Bronchial epithelial cell (primary cell): ENCODE results near the gene CHRD. TPM values are rescaled to one million over a fixed set of nuclear protein-coding genes. Genes with fewer than 3 reads are reported as not detected.

ENCODE experiments used
- DNase-seq: peaks from one replicate; pipeline ENCODE4 v3.0.0-alpha.2; 2010; ENCODE audit warnings: low read depth
- FAIRE-seq: peaks from 2 replicates; lab custom pipeline; 2011; peaks lifted over from hg19 to GRCh38; lab: Jason Lieb, UNC
- H3K27me3 ChIP-seq: 2 replicates; pipeline ENCODE4 v1.5.1; 2011; ENCODE audit warnings: low read length; ENCODE audit not compliant: control insufficient read depth, insufficient read depth
- H3K36me3 ChIP-seq: 2 replicates; pipeline ENCODE4 v1.5.1; 2011; ENCODE audit warnings: low read length; ENCODE audit not compliant: control insufficient read depth, insufficient read depth
- H3K4me3 ChIP-seq: 2 replicates; pipeline ENCODE4 v1.5.1; 2011; ENCODE audit warnings: mild to moderate bottlenecking, low read depth, low read length, control low read depth
- total RNA-seq: library from RNA; depleted of rRNA; stranded (reverse); fragments of >200 nt; gene quantifications from 2 replicates; pipeline ENCODE4 v1.2.1, GENCODE V29; 2014
- TF ChIP-seq, protein P1 (sequence below): IDR thresholded peaks from 2 replicates; pipeline ENCODE4 v1.5.1; 2011; ENCODE audit warnings: mild to moderate bottlenecking, moderate library complexity, low read length, control low read depth, inconsistent platforms; ENCODE audit not compliant: insufficient read depth, severe bottlenecking

CHRD gene
- total RNA-seq, 1 donor from 2014 or later, result not detected

DNA sequence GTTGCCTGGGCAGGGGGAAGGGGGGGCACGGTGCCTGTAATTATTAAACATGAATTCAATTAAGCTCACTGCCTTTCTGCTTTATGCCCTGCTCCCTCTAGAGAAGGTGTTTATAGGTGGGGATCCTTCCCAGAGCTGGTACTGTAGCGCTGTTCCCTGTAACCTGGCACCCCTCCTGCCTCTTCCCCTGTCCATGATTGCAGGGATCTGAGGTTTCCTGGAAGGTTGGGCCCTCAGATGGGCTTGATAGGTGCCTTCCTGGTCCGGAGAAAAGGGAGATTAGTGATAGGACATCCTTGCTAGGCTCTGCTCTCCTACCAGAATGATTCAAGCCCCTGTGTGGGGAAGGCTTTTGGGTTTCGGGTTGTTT is 44.6 kb upstream of the CHRD start:
- Histone ChIP-seq H3K36me3 (peaks cover 20% of the 10 kb centered on the region), H3K27me3 (no peaks in the 10 kb centered on the region), H3K4me3 (peak overlapping the region; percentile 75)
- TF ChIP-seq, protein P1, sequence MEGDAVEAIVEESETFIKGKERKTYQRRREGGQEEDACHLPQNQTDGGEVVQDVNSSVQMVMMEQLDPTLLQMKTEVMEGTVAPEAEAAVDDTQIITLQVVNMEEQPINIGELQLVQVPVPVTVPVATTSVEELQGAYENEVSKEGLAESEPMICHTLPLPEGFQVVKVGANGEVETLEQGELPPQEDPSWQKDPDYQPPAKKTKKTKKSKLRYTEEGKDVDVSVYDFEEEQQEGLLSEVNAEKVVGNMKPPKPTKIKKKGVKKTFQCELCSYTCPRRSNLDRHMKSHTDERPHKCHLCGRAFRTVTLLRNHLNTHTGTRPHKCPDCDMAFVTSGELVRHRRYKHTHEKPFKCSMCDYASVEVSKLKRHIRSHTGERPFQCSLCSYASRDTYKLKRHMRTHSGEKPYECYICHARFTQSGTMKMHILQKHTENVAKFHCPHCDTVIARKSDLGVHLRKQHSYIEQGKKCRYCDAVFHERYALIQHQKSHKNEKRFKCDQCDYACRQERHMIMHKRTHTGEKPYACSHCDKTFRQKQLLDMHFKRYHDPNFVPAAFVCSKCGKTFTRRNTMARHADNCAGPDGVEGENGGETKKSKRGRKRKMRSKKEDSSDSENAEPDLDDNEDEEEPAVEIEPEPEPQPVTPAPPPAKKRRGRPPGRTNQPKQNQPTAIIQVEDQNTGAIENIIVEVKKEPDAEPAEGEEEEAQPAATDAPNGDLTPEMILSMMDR, result no peak
- FAIRE-seq, result no peak
- DNase-seq, result no peak

DNA sequence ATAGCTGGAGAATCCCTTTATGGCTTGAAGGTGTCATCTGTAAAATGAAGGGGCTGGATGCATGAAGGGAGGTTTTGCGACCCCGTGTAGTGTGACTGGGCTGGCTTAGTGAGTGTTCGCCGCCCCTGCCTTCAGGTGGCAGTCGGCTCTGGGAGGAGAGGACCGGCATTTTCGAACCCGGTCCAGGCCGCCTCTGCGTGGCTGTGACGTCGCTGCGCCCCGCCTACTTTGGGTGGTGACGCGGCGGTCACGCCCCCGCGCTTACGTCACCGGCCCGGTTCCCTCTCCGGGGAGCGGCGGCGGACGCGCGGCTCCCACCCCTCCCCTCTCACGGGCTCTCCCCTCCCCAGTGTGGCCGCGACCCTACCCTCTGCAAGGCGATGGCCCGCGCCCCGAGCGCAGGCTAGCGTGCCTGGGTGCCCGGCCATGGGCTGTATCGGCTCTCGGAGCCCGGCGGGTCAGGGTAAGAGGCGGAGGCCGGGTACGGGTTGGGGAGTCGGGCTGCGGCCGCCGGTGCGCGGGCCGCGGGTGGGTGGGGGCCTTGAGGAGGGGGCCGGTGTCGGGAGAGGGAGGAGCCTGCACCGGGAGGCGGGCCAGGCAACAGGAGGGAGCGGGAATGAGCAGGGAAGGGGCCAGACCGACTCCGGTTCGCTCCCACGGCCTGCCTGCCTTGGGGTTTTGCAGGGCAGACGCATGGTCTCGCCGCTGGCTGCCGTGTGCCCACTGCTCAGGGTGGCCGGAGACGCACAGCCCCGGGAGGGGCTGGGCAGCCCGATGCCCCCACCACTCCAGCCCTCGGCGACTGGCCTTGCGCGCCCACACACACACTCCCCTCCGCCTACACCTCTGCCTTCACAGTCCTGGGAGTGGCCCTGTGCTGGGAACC is 44.0 kb upstream of the CHRD start:
- Histone ChIP-seq H3K27me3 (no peaks in the 10 kb centered on the region), H3K36me3 (peaks cover 20% of the 10 kb centered on the region), H3K4me3 (peak overlapping the region; percentile 75)
- FAIRE-seq, result no peak
- TF ChIP-seq, protein P1, result no peak
- DNase-seq, result peak; percentile 44

DNA sequence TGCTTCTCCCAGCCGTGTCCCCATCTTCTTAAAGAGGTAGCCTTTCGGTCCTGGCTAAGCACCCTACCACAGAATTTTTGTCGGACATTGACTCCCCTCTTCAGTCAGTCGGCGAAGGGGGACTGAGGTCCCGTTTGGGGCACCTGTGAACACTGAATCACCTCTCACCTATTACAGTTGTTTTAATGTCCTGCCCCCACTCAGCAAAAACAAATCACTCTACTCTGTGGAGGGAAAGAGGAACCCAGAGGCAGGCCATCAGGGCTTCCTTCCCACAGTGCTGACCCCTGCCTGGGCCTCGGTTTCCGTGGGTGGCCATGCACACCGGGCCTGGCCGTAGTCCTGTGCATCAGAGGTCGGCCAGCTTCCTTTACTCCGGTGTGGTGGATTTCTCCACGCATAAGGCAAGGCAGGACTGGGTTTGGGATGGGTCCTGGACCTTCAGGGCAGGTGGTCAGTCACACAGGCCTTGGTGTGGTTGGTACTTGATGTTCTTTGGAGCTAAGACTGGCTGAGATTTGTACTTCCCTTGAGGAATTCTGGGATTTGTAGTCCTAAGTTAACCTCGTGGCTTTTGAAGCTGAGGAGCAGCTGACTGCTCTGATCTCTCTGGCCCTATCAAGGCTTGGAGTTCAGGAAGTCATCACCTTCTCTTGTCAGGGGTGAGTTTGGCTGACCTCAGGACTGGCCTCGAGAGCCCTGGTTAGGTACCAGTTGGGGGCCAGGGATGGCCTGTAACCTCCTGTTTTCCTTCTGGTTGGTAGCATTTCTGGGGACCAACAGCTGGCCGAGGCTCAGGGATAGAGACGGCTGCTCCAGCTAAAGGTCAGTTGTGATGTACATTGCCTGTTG is 43.1 kb upstream of the CHRD start:
- peaks cover 23% of the 10 kb centered on the region for H3K36me3 ChIP-seq
- no peaks in the 10 kb centered on the region for H3K27me3 ChIP-seq
- DNase-seq (peak; percentile 53), FAIRE-seq (no peak)
- TF ChIP-seq, protein P1, result no peak
- H3K4me3 ChIP-seq, result peak overlapping the region; percentile 75

DNA sequence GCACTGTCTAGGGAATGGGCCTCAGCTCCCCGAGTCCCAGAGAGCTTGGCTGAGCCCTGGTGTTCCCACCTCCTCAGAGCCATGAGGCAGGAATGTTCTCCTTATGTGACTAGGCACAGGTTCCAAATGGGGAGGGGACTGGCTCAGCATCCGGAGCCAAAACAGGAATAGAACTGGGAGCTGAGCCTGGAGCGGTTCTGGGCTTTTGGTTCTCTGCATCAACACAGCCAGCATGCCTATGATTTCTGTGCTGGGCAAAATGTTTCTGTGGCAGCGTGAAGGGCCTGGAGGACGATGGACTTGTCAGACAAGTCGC is 42.5 kb upstream of the CHRD start, which contains the start of gene FAM131A:
TSS of gene FAM131A (plus strand) at position 202 of the 316 bp plus-strand sequence. CDS start at position 233, 31 bp downstream.
- Histone ChIP-seq H3K4me3 (peak within 1 kb of the TSS; percentile 75), H3K27me3 (no peaks in the 10 kb centered on the region), H3K36me3 (peaks cover 18% of the 10 kb centered on the region)
- TF ChIP-seq, protein P1, result no peak
- DNase-seq (no peak), FAIRE-seq (no peak)

DNA sequence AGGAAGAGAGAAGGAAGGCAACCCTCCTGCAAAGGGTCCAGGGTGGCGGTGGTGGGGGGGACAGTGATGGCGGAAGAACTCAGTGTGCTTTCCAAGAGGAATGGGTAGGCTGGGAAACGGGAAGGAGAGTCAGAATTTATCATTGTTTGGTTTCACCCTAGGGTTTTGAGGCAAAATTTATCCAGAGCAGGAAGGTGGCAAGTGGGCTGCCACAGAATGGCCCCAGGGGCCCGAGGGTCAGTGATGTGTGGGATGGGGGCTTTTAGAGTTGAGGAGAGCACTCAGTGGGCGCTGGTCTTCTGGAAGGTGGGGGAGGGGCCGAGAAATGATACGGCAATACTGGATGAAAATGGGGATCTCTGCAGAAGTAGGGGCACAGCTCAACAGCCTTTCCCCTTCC is 41.9 kb upstream of the CHRD start:
- H3K27me3 ChIP-seq, result no peaks in the 10 kb centered on the region
- DNase-seq, result no peak
- no peak for FAIRE-seq
- TF ChIP-seq, protein P1, result no peak
- peaks cover 23% of the 10 kb centered on the region for H3K36me3 ChIP-seq
- no peak overlapping the region for H3K4me3 ChIP-seq
